HEK293 (cell line): ENCODE measurements around the gene SCARB2.

ENCODE experiments used
- ATF2 ChIP-seq: fragments of 450-650 bp; formaldehyde crosslinking; IDR thresholded peaks from 2 replicates; pipeline ENCODE4 v1.5.1; 2016; ENCODE audit warnings: missing biosample characterization, missing genetic modification characterization, low read depth
- OSR2 ChIP-seq: fragments of 450-650 bp; formaldehyde crosslinking; IDR thresholded peaks from 2 replicates; pipeline ENCODE4 v1.5.1; 2016; ENCODE audit warnings: missing biosample characterization, missing genetic modification characterization
- ZNF433 ChIP-seq: fragments of 450-650 bp; formaldehyde crosslinking; IDR thresholded peaks from 2 replicates; pipeline ENCODE4 v1.5.1; 2016; ENCODE audit warnings: missing biosample characterization, missing genetic modification characterization, low read depth
- TF ChIP-seq, protein P1 (sequence below): fragments of 450-650 bp; formaldehyde crosslinking; IDR thresholded peaks from 2 replicates; pipeline ENCODE4 v1.5.1; 2016; ENCODE audit warnings: missing biosample characterization, missing genetic modification characterization
- TF ChIP-seq, protein P2 (sequence below): fragments of 450-650 bp; formaldehyde crosslinking; conservative IDR thresholded peaks from 2 replicates; pipeline ENCODE4 v1.5.1; 2016; ENCODE audit warnings: low read depth, missing biosample characterization, missing genetic modification characterization
- TF ChIP-seq, protein P3 (sequence below): sonication (generic); formaldehyde crosslinking; IDR thresholded peaks from 2 replicates; pipeline ENCODE4 v1.8.1; 2022; ENCODE audit warnings: mild to moderate bottlenecking, moderate library complexity, missing genetic modification reagents

DNA sequence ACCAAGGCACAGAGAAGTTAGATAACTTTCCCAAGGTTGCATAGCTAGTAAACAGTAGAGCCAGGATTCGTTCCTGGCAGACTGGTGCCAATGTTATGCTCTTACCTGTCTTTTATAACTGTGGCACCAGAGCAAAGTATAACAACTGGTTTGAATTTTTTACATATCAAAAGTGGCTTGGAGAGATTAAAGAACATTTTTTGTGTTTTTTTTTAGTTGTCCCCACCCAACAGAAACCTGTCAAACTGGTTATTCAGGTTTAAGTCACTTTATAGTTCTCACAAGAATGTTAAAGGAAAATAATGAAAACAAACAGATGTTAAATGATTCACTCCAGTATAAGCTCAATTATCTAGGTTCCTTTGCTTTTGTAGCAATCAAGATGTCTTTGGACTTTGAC, 22.3 kb upstream of the SCARB2 start:
- TF ChIP-seq ZNF433: no peak
- TF ChIP-seq, protein P1, sequence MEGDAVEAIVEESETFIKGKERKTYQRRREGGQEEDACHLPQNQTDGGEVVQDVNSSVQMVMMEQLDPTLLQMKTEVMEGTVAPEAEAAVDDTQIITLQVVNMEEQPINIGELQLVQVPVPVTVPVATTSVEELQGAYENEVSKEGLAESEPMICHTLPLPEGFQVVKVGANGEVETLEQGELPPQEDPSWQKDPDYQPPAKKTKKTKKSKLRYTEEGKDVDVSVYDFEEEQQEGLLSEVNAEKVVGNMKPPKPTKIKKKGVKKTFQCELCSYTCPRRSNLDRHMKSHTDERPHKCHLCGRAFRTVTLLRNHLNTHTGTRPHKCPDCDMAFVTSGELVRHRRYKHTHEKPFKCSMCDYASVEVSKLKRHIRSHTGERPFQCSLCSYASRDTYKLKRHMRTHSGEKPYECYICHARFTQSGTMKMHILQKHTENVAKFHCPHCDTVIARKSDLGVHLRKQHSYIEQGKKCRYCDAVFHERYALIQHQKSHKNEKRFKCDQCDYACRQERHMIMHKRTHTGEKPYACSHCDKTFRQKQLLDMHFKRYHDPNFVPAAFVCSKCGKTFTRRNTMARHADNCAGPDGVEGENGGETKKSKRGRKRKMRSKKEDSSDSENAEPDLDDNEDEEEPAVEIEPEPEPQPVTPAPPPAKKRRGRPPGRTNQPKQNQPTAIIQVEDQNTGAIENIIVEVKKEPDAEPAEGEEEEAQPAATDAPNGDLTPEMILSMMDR (tag by site-specific recombination): no peak
- no peak for TF ChIP-seq OSR2 (tag by site-specific recombination)
- TF ChIP-seq, protein P2, sequence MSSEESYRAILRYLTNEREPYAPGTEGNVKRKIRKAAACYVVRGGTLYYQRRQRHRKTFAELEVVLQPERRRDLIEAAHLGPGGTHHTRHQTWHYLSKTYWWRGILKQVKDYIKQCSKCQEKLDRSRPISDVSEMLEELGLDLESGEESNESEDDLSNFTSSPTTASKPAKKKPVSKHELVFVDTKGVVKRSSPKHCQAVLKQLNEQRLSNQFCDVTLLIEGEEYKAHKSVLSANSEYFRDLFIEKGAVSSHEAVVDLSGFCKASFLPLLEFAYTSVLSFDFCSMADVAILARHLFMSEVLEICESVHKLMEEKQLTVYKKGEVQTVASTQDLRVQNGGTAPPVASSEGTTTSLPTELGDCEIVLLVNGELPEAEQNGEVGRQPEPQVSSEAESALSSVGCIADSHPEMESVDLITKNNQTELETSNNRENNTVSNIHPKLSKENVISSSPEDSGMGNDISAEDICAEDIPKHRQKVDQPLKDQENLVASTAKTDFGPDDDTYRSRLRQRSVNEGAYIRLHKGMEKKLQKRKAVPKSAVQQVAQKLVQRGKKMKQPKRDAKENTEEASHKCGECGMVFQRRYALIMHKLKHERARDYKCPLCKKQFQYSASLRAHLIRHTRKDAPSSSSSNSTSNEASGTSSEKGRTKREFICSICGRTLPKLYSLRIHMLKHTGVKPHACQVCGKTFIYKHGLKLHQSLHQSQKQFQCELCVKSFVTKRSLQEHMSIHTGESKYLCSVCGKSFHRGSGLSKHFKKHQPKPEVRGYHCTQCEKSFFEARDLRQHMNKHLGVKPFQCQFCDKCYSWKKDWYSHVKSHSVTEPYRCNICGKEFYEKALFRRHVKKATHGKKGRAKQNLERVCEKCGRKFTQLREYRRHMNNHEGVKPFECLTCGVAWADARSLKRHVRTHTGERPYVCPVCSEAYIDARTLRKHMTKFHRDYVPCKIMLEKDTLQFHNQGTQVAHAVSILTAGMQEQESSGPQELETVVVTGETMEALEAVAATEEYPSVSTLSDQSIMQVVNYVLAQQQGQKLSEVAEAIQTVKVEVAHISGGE (tag by site-specific recombination): no peak
- TF ChIP-seq, protein P3, sequence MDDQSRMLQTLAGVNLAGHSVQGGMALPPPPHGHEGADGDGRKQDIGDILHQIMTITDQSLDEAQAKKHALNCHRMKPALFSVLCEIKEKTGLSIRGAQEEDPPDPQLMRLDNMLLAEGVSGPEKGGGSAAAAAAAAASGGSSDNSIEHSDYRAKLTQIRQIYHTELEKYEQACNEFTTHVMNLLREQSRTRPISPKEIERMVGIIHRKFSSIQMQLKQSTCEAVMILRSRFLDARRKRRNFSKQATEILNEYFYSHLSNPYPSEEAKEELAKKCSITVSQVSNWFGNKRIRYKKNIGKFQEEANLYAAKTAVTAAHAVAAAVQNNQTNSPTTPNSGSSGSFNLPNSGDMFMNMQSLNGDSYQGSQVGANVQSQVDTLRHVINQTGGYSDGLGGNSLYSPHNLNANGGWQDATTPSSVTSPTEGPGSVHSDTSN: no peak
- TF ChIP-seq ATF2 (tag by site-specific recombination): no peak
